Measurements from ENCODE around the gene TENM3.
"Not testable (repeated sequence)": the region's sequence is repeated elsewhere in the genome, so short reads cannot be mapped to it uniquely, and the experiment has no call there.

TENM3 gene

GRCh38 chr4:182228991-182229577 lies 14.1 kb upstream of the TENM3 start:
- no peak for DNase-seq

- DNase-seq, result no peak
Measured at GRCh38 chr4:182230256-182230655, 12.9 kb upstream of the TENM3 start.

DNA sequence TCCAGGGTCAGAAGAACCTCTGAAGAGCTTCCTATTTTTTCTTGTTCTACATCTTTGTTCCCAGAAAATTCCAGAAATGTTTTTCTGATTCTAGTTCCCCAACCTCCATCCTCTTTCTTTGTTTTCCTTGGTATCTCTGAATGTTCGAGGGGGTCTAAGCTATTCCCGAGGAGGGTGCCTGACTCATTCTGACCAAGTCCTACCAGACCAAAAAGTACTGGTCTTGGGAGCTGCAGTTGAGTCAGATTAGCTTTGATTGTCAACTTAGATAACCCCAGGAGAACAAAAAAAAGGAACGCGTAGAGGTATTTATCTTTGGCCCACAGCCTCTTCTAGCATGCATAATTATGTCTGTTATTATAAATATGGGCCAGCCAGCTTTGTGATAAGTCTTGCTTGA lies 12.1 kb upstream of the TENM3 start:
- no peak for DNase-seq

DNA sequence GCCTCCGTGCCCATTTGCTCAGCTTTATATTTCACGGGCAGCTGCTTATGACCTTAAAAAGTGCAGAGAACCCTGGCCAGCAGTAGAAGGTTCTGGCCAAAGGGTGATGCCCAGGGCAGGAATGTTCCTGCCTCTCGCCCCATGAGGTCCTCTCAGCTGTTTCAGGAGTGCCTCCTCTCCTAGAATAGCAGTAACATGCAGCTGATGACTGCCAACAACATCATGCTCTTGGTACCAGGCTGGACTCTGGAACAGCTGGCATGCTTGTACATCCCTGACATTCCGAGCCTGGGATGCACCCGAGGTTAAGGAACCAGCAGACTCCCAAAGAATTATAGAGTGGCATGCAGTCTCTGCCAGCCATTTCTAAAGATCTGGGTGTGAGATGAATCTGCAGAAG lies 11.7 kb upstream of the TENM3 start:
- DNase-seq, result no peak

DNA sequence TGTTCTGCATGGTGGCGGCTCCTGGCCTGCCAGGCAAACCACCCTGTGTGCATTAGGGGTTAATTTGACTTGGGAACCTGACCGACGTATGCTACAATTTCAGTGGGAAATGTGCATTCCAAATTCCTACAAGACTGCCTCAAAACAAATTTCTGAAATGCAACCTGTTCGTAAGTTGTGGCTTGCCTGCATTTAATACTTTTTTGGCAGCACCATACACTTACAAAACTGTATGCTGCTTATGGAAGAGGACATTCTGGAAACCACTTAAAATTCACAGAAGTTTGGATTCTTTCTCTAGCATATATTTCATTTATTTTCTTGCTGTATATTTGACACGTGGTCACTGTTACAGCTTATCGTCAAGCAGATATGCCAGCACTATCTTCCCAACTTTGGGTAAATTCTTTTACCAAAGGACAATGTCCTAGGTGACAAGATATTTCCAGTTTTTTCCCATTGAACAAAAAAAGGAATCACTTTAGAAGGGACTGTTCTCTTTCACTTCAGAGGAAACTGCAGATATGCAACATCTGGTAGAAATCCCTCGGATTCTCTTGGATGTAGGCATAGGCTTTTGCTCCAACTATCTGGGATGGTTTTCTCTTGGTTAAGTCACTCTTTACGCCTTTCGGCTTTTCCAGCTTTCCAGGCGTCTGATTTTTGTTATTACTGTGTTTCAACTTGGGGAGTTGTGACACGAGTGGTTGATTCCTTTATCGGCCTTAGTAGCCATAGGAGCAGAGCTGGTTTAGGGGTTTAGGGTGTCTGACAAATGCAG lies 9.7 kb upstream of the TENM3 start:
- DNase-seq, result no peak

DNA sequence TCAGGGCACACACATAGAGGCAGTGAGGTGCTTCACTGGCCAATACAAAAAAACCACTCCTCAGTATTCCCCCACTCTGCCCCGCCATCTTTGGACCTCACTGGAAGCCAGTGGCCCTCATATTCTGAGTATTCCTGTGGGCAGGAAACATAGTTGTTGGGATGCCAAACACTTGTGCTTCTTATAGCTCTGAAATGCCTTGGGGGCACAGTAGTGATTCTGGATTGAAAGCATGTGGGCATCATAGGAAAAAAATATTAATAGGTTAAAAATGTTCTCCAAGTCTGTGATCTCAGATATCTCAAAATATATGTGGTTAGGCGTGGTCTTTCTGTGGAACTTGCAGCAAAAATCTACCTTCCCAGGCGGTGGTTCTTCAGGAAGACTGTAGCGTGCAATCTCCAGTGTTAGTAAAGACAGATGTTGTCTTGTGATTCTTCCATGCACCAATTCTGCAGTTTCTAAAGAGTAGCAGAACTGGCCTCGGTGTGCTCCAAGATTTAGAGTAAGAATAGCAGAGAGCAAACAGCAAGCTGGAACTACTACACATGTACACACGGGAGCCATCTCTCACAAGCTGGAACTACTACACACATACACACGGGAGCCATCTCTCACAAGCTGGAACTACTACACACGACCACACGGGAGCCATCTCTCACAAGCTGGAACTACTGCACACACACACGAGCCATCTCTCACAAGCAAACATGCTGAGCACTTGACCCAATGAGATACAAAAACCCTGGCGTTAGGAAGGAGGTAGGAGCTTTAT lies 8.0 kb upstream of the TENM3 start:
- DNase-seq, result no peak

DNA sequence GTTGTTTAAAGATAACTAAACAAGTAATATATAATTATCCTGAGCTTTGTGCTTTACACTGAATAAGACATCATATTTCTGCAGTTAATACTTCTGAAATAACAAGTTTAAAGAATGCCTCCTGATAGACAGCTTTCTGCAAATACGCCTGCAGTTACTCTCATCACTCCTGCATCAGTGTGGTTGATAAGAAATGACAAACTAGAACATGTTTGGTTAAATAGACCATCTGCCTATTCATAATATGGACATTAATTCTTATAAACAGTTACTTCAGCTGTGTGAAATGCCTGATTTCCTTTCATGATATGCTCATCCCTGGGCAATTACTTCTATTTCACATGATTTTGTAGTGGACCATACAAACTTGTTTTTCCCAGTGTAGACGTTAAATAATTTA lies 7.0 kb upstream of the TENM3 start:
- no peak for DNase-seq

- not testable (repeated sequence) for DNase-seq
Measured at GRCh38 chr4:182237010-182237409, 6.2 kb upstream of the TENM3 start.

DNA sequence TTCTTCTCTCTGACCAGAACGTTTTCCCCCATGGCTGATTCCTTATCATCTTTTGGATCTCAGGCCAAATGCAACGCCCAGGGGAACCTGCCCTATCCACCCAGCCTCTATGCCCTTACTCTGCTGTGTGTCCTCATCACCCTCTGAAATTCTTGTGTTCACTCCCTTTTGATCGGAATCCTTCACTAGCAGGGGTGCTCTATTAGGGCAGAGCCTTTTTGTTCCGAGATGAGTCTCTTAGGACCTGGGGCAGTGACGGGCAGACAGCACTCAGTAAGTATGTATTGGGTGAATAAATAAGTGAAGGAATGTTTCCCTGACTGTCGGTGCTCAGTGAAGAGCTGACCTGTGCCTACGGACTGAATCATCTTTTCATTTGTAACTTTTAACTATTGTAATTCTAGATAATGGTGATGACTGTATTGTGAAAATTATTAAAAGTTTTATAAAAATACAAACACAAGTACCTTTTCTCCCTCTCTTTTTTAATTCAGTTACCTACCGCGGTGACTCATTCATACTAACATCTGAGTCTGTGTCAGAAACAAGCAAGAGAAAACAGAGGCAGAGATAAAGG lies 4.8 kb upstream of the TENM3 start:
- no peak for DNase-seq

GRCh38 chr4:182240161-182241130 lies 2.8 kb upstream of the TENM3 start:
- DNase-seq, result no peak

DNA sequence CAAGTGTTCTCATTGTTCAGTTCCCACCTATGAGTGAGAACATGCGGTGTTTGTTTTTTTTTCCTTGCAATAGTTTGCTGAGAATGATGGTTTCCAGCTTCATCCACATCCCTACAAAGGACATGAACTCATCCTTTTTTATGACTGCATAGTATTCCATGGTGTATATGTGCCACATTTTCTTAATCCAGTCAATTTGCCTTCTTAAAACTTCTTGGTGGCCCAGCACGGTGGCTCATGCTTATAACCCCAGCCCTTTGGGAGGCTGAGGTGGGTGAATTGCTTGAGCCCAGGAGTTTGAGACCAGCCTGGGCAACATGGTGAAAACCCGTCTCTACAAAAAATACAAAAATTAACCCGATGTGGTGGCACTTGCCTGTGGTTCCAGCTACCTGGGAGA lies 942 bp upstream of the TENM3 start:
- DNase-seq, result not testable (repeated sequence)

DNA sequence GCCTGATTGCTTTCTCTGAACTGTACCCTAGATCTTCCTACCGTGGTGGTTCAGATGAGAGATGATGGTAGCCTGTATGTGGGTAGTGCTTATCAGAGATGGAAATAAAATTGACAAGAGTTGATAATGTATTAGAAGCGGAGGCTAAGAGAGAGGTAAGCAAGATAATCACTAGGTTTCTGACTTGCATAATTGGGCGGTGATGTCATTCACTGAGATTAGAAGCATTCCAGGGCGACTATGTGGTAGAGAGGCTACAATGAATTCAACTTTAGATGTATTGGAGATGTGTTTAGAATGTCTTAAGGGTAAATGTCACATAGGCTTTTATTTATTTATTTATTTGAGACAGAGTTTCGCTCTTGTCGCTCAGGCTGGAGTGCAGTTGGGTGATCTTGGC lies 415 bp upstream of the TENM3 start:
- no peak for DNase-seq

DNA sequence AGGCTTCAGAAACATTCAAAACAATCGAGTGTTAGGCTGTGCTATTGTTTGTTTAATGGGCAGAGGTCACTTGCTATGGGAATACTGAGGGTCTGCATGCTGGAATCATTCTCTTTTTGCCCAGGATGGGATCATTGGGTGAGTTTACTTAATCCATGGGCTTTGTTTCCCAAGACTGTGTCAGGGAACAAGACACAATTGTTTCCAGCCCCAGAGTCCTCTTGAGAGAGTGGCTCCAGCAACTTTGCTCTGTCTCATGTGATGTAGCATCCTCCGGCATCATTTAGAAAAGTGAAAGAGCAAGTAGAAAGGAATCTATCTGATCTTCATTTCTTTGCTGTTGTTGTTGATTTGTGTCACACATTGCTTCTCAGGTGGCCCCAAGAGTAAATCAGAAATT lies 1.8 kb downstream of the TENM3 start:
- no peak for DNase-seq

GRCh38 chr4:182245541-182246215 lies 2.5 kb downstream of the TENM3 start:
- DNase-seq, result no peak

DNA sequence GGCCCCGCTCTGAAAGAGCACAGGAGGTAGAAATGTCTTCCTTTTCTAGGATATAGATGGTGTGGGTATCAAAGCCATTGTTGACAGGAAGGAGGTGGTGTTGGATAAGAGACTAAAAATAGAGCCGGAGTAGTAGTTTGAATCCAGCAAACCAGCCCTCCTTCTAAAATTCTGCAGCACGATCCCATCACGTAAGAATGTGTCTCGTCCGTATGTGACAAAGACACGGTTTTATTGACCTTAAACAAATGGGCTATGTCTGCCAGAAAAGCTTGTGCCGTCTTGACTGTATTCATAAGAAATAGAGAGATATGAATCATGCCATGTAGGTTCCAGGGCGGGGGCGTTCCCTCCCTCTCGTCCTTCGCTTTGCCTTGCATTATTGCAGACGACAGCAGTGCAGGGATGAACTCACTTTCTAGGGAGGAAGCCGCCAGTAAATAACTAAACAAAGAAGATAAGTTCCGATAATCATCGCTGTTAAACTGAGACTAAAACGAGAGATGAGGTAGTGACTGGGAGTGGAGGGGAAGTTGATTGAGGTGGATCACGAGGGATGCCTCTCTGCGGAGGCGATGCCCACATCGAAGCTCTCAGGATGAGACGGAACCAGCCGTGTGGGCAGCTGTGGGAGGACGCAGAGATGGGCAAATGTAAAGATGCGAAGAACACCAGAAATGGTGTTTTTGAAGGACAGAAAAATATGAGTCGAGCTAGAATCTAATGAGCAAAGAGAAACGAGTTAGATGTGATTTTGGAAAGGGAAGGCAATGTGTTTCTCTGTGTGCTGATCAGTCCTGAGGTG lies 3.4 kb downstream of the TENM3 start:
- DNase-seq, result no peak

DNA sequence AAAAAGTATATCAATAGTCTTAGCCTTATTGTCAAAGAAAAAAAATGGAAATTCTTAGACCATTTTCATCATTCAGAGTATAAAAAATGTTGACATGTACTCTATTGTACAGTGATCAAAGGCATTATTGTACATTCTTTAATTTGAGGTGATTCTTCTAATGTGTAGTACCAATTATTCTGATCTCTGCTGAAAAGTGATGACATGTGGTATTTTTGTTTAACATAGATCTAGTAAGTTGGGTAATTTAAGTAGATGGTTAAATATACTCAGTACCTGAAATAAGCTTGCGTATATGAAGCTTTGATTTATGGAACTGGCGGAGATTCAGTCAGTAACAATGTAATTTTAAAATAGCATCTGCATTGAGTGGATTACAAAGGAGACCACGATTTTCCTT lies 5.1 kb downstream of the TENM3 start:
- DNase-seq, result no peak

DNA sequence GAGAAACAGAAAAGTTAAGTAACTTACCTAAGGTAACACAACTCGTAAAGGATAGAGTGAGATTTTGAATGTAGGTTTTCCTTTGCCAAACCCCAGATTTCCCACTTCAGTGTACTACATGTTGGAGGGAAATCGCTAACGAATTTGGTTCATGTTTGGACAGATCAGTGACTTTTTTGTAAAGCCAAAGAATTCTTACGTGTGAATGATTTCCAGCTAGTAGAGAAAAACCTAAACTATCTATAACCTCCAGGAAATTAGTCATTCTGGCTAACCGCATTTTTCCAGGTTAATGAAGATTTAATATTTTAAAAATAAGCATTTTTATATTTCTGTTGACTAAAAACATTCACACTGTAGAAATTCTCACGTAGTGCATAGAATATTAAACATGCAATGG lies 7.2 kb downstream of the TENM3 start:
- DNase-seq, result no peak

DNA sequence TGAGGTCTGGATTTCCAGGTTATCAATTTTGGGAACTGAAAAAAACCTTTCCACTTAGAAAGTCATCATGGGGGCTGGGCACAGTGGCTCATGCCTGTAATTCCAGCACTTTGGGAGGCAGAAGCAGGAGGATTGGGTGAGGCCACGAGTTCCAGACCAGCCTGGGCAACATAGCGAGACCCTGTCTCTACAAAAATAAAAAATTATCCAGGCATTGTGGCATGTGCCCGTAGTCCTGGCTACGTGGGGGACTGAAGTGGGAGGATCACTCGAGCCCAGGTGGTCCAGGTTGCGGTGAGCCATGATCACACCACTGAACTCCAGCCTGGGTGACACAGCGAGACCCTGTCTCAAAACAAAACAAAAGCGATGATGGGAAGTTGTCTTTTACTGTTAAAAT lies 7.9 kb downstream of the TENM3 start:
- DNase-seq, result no peak

DNA sequence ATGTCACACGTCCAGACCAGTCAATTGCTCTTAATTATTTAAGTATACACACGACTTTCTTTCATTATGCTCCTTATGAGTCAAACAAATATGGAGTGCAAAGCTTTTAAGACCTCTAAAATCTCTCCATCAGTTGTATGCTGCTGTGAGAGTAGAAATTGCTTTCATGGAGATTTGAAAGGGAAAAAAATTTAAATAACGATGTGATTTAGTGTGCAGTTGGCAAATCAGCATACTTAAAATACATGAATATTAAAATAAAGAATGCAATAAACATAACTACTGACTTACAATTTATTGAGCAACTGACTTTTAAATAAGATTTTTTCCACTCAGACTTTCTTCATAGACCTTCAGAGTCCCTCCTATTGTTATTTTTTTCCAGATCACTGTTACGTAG lies 9.0 kb downstream of the TENM3 start:
- no peak for DNase-seq

DNA sequence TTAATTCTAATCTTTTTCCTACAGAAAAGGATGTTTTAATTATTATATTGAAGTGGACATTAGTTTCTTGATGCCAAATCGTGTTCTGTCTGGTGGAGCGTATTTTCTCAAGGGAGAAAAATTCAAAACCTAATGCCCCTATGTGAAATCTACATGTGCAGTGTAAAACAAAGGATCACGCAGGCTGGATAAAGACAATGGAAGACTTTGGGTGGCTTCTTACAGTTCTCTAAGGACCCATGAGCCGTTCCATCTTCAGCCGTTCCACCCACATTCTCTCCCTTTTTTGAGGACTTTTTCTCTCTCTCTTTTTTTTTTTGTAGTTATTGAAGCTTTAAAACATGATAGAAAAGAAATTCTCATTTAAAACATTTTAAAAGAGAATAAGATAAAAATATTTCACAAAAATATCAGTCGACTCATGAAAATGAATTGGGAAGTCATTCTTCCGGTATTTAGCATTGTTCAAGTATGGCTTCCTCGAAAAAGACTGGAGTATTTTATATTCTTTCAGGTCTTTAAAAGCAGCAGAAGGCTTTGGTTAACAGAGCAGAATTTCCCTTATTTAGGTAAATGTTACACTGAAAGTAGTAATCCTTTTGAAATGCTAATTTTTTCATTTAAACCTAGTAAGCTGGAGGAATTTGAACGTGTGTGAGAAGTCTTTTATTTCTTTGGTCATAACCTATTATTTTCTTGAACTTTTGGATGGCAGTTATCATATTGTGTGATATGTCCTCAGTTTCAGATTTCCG lies 11.0 kb downstream of the TENM3 start:
- no peak for DNase-seq
